ENCODE data around the gene IGSF9B.

Gene IGSF9B

GRCh38 chr11:133919330-133920108 lies 37.2 kb downstream of the IGSF9B start:
- no peak for TF ChIP-seq CTCF (IDR thresholded peaks at IDR 0.05; ENCODE audit: borderline replicate concordance, control extremely low read depth, extremely low read depth, insufficient read depth, missing control alignments)
- DNase-seq (ENCODE audit: low spot score): no peak
- in situ Hi-C loops (cut with MboI; ENCODE audit: low sequenced_read_pairs, unreplicated experiment): loop anchor here (10.0 kb wide), 1 partner anchor 225 kb away; no protein-coding TSS in a partner anchor

- DNase-seq (ENCODE audit: low spot score): no peak
- TF ChIP-seq CTCF (IDR thresholded peaks at IDR 0.05; ENCODE audit: borderline replicate concordance, control extremely low read depth, extremely low read depth, insufficient read depth, missing control alignments): no peak
Measured at GRCh38 chr11:133918608-133919260, 38.0 kb downstream of the IGSF9B start.

GRCh38 chr11:133917921-133918607 lies 38.7 kb downstream of the IGSF9B start:
- in situ Hi-C loops (cut with MboI; ENCODE audit: low sequenced_read_pairs, unreplicated experiment): no loop called here
- TF ChIP-seq CTCF (IDR thresholded peaks at IDR 0.05; ENCODE audit: borderline replicate concordance, control extremely low read depth, extremely low read depth, insufficient read depth, missing control alignments): no peak
- no peak for DNase-seq (ENCODE audit: low spot score)

More at GRCh38 chr11:133918608-133919260, 38.0 kb downstream of the IGSF9B start:
- in situ Hi-C loops (cut with MboI; ENCODE audit: low sequenced_read_pairs, unreplicated experiment): no loop called here

GRCh38 chr11:133916784-133917440 lies 39.9 kb downstream of the IGSF9B start:
- no peak for TF ChIP-seq CTCF (IDR thresholded peaks at IDR 0.05; ENCODE audit: borderline replicate concordance, control extremely low read depth, extremely low read depth, insufficient read depth, missing control alignments)
- in situ Hi-C loops (cut with MboI; ENCODE audit: low sequenced_read_pairs, unreplicated experiment): no loop called here

GRCh38 chr11:133913761-133914160 lies 43.0 kb downstream of the IGSF9B start:
- TF ChIP-seq CTCF (IDR thresholded peaks at IDR 0.05; ENCODE audit: borderline replicate concordance, control extremely low read depth, extremely low read depth, insufficient read depth, missing control alignments): no peak

More at GRCh38 chr11:133916784-133917440, 39.9 kb downstream of the IGSF9B start:
- no peak for DNase-seq (ENCODE audit: low spot score)

GRCh38 chr11:133911171-133911570 lies 45.6 kb downstream of the IGSF9B start:
- no peak for DNase-seq (ENCODE audit: low spot score)
- no peak for TF ChIP-seq CTCF (IDR thresholded peaks at IDR 0.05; ENCODE audit: borderline replicate concordance, control extremely low read depth, extremely low read depth, insufficient read depth, missing control alignments)
- in situ Hi-C loops (cut with MboI; ENCODE audit: low sequenced_read_pairs, unreplicated experiment): no loop called here

More at GRCh38 chr11:133913761-133914160, 43.0 kb downstream of the IGSF9B start:
- no peak for DNase-seq (ENCODE audit: low spot score)
- in situ Hi-C loops (cut with MboI; ENCODE audit: low sequenced_read_pairs, unreplicated experiment): no loop called here

Data from GM13976 (cell line).